NCI-H2196 treated with DMSO at 0.1 percent for 48 hours (cell line): ENCODE measurements around the gene CRCP.
"Not testable (repeated sequence)": the region's sequence is repeated elsewhere in the genome, so short reads cannot be mapped to it uniquely, and the experiment has no call there.

Experiments used
- DNase-seq: peaks from one replicate; lab custom pipeline; 2025; ENCODE audit not compliant: unreplicated experiment; lab: John Stamatoyannopoulos, UW

CRCP gene

GRCh38 chr7:66114743-66115649 lies at the start of gene CRCP:
CRCP (plus strand) TSS chr7:66114847; CDS start chr7:66114963, 116 bp downstream.
- DNase-seq = peak; percentile 35

DNA sequence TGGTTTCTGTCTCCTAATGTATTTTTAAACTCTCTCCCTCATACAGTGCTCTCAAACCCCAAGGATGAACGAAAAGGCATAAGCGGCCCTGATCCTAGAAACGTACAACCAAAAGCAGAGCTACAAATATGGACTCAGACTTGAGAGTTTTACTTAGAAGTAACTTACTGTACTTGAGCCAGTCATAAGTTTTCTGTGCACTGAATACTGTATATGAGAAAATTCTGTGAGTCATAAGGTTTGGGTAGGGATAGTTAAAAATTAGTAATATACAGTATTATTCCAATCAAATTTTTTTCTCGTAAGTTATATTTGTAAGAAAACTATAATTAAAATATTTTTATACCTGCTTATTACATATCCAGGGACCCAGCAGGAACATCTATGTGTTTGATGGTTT lies 44.9 kb upstream of the CRCP start:
- no peak for DNase-seq

GRCh38 chr7:66070222-66070621 lies 44.4 kb upstream of the CRCP start:
- no peak for DNase-seq

DNA sequence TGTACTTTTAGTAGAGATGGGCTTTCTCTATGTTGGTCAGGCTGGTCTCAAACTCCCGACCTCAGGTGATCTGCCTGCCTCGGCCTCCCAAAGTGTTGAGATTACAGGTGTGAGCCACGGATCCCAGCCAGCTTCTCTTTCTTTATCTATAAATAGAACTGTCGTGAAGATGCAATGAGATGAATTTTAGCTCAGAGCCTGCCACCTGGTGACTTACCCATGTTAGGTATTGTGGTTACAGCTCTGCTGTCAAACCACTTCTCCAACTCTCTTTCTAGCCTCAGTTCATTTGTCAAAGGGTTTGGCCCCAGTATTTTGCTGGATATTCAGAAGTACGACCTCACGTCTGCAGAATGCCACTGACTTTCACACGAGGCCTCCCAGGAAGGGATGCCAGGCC lies 42.4 kb upstream of the CRCP start:
- DNase-seq = not testable (repeated sequence)

DNA sequence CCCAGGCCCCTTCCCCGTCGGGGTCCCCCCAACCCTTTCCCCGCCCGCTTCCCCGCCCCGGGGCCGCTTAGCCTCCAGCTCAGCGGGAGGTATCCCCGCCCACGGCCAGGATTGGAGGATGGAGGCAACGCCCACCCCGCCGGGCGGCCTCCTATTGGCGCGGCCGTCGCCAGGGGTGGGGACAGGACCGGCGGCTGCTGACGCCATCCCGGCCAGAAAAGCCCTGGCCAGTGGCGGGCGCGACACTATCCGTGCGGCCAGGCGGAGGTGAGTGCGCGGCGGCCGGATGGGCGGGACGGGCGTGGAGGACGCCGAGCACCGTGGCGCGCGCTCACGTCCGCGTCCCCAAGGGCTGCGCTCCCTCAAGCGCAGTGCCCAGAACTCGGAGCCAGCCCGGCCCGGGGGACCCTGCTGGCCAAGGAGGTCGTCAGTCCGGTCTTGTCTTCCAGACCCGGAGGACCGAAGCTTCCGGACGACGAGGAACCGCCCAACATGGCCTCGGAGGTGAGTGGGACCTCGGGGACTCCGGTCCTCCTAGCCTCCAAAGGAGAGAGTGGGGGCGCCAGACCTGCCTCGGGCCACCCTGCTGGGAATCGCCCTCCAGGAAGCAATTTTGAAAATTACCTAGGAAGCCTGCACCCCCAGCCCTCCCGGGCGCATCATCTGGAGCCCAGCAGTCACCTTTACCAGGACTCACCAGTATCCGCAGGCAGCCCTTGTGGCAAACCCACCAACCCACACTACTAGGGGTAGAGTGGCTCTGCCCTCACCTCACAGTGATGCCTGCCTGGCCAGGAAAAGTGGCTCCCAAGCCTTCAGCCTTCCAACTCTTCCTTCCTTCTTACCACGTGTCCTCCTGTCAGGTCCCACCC lies 38.8 kb upstream of the CRCP start, which contains the start of gene ASL:
Gene ASL, plus strand, starts transcription at position 230 of the 872 bp plus-strand sequence. Its CDS starts 263 bp downstream, at position 493.
- peak; percentile 88 for DNase-seq

GRCh38 chr7:66076462-66077329 lies 38.0 kb upstream of the CRCP start:
- no peak for DNase-seq

- no peak for DNase-seq
These were observed 36.6 kb upstream of the CRCP start for GRCh38 chr7:66078067-66078466.

GRCh38 chr7:66082083-66082482 lies 32.6 kb upstream of the CRCP start:
- no peak for DNase-seq

DNA sequence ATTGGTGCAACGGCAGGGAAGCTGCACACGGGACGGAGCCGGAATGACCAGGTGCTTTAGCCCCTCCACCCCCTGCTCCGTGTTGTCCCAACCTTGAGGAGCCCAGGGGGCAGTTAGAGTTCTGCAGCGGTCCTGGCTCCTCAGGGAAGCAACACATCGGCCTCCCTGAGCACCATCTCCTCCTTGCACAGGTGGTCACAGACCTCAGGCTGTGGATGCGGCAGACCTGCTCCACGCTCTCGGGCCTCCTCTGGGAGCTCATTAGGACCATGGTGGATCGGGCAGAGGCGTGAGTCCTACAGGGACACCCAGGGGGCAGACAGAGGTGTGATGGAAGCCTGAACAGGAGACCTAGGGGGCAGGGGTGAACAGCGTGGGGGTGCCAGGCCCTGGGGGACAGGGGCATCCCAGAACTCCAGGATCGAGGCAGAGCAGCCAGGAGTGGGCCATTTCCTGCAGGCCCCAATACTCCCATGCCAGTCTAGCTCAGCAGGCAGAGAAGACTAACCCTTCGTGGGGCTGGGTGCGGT lies 31.7 kb upstream of the CRCP start:
- no peak for DNase-seq

DNA sequence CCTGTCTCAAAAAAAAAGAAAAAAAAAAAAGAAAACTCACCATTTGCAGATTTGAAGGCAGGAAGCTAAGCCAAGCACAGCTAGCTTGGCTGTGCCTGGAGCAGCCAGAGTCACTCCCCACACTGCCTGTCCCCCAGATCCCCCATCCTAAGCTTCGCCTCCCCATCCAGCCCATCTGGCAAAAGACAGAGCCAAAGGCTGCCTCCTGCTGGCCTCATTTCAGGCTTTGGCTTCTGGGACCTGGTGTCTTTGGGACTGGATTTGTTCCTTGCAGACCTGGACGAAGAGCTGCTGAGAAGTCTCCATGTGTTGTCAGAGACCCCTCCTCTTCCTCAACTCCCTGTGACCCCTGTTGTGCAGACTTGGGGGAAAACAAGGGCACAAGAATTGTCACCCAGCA lies 31.0 kb upstream of the CRCP start:
- DNase-seq = no peak

DNA sequence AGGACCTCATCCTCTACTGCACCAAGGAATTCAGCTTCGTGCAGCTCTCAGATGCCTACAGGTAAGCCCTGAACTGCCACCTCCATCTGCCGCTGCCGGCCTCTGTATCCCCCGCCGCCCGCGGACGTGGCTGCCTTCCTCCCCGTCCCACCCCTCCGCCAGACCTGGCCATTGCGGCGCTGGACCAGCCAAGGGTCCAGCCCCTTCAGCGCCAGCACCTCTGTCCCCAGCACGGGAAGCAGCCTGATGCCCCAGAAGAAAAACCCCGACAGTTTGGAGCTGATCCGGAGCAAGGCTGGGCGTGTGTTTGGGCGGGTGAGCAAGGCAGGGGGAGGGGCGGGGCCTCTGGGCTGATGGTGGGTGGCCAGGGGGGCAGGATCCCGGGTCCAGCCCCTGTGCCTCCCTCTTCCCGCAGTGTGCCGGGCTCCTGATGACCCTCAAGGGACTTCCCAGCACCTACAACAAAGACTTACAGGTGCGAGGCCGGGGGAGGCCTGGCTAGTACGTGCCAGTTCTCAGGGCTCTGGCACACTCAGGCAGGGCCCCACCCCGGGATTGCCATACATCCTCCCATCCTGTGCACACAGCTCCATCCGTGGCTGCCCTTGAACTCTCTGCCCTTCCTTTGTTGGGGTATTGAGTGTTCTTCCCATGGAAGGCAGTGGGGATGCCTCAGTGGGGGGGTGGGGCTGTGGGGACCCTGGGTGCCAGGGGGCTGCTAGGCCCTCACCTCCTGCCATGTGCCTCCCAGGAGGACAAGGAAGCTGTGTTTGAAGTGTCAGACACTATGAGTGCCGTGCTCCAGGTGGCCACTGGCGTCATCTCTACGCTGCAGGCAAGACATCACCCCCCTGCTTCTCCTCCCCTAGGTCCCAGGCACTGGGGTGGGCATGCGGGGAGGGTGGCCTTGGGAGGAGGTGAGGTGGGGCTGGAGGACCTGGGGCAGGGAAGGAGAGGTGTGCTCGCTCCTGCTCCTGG lies 25.5 kb upstream of the CRCP start:
- DNase-seq = no peak

GRCh38 chr7:66092654-66093053 lies 22.0 kb upstream of the CRCP start:
- DNase-seq = no peak

GRCh38 chr7:66095010-66095409 lies 19.6 kb upstream of the CRCP start:
- no peak for DNase-seq

DNA sequence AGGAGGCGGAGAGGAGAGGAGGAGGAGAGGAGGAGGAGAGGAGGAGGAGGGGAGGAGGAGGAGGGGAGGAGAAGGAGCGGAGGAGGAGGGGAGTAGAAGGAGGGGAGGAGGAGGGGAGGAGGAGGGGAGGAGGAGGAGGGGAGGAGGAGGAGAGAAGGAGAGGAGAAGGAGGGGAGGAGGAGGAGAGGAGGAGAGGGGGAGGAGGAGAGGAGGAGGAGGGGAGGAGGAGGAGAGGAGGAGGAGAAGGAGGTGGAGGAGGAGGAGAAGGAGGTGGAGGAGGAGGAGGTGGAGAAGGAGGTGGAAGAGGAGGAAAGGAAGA lies 15.5 kb upstream of the CRCP start:
- no peak for DNase-seq

- DNase-seq = peak; percentile 83
These were observed 14.9 kb upstream of the CRCP start for GRCh38 chr7:66099551-66100407.

DNA sequence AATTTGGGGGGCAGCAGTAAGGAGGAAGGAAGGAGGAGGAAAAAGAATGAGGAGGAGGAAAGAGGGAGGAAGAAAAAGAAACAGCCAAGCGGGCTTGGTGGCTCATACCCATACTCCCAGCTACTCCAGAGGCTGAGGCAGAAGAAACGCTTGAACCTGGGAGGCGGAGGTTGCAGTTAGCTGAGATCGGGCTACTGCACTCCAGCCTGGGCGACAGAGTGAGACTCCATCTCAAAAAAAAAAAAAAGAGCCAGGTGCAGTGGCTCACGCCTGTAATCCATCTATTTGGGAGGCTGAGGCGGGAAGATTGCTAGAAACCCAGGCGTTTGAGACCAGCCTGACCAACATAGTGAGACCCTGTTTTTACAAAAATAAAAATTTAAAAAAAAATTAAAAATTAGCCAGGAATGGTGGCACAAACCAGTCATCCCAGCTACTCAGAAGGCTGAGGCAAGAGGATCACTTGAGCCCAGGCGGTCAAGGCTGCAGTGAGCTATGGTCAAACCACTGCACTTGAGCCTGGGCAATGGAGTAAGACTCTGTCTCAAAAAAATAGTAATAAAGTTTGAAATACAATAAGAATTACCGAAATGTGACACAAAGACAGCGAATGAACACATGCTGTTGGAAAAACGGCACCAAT lies 14.1 kb upstream of the CRCP start:
- DNase-seq = no peak

- not testable (repeated sequence) for DNase-seq
These were observed 12.5 kb upstream of the CRCP start for GRCh38 chr7:66102168-66102567.

DNA sequence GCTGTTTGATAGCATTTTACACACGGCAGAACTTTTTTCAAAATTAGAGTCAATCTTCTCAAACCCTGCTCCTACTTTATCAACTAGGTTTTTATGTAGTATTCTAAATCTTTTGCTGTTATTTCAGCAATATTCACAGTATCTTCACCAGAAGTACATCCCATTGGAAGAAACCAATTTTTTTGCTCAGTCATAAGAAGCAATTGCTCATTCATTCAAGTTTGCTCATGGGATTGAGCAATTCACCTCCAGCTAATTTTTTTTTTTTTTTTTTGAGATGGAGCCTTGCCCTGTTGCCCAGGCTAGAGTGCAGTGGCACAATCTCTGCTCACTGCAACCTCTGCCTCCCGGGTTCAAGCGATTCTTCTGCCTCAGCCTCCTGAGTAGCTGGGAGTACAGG lies 10.7 kb upstream of the CRCP start:
- DNase-seq = not testable (repeated sequence)
